ENCODE data around the gene SCGB3A2. TPM values are rescaled to one million over a fixed set of nuclear protein-coding genes. Genes with fewer than 3 reads are reported as not detected.

Gene SCGB3A2, protein sequence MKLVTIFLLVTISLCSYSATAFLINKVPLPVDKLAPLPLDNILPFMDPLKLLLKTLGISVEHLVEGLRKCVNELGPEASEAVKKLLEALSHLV
- not detected in 2 replicates for total RNA-seq

GRCh38 chr5:147878066-147878759 lies at the start of gene SCGB3A2:
TSS of gene SCGB3A2 (plus strand) at chr5:147878711. CDS start at chr5:147878804, 93 bp downstream.

GRCh38 chr5:147831465-147831864 lies 47.0 kb upstream of the SCGB3A2 start, which contains the start of gene SPINK1:
TSS of gene SPINK1 (minus strand) at chr5:147831671. CDS start at chr5:147831577, 94 bp downstream.

GRCh38 chr5:147906326-147907095 lies 28.0 kb downstream of the SCGB3A2 start, which contains the start of gene C5orf46:
TSS of gene C5orf46 (minus strand) at chr5:147906538. CDS start at chr5:147906501, 37 bp downstream.

Other genes with a start within 250 kb of the SCGB3A2 start
- gene JAKMIP2, start 96.0 kb upstream of the SCGB3A2 start, total RNA-seq, result 0.22 and 0.29 TPM in 2 replicates
- not detected in 2 replicates for gene SPINK1, start 47.0 kb upstream of the SCGB3A2 start, total RNA-seq
- 0.29 TPM in 1 of 2 replicates, not detected in the other for gene C5orf46, start 27.8 kb downstream of the SCGB3A2 start, total RNA-seq
- gene SPINK5, start 185.3 kb downstream of the SCGB3A2 start, total RNA-seq, result under 0.01 TPM in 1 of 2 replicates, not detected in the other